ENCODE data around the gene SLMAP.

SLMAP gene

DNA sequence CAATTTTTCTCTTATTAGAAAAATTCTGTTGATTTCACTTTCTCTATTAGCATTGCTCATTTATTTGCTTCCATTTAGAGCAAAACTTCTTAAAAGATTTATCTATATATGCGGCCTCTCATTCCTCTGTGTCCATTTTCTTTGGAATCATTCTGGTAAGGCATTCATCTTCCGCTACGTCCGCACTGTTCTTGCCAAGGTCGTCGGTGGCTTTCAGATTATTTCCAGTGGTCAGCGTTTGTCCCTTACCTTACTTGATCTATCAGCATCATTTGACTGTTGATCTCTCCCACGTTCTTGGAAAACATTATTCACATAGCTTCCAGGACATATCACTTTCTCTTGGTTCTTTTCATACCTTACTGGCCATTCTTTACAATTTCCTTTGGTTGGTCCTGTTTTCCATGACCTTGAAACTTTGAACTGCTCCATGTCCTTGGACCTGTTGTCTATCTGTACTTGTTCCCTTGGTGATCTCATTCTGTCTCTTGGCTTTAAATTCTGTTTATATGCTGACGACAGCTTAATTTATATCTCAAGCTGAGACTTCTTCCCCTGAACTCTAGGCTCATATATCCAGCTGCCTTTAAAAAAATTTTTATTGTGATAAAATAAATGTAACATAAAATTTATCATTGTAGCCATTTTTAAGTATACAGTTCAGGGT is 54.5 kb downstream of the SLMAP start:
- DNase-seq (ENCODE audit: low read depth in 1 of 2, low spot score in 1 of 2), result no peak
- H3K27me3 ChIP-seq (ENCODE audit: insufficient read depth, poor library complexity, severe bottlenecking), result no peaks in the 10 kb centered on the region
- TF ChIP-seq SPI1 (IDR thresholded peaks at IDR 0.05; ENCODE audit: borderline replicate concordance, low read depth), result no peak
- no peak for TF ChIP-seq POLR2AphosphoS5 (IDR thresholded peaks at IDR 0.05; ENCODE audit: low read depth)
- TF ChIP-seq, protein P1, sequence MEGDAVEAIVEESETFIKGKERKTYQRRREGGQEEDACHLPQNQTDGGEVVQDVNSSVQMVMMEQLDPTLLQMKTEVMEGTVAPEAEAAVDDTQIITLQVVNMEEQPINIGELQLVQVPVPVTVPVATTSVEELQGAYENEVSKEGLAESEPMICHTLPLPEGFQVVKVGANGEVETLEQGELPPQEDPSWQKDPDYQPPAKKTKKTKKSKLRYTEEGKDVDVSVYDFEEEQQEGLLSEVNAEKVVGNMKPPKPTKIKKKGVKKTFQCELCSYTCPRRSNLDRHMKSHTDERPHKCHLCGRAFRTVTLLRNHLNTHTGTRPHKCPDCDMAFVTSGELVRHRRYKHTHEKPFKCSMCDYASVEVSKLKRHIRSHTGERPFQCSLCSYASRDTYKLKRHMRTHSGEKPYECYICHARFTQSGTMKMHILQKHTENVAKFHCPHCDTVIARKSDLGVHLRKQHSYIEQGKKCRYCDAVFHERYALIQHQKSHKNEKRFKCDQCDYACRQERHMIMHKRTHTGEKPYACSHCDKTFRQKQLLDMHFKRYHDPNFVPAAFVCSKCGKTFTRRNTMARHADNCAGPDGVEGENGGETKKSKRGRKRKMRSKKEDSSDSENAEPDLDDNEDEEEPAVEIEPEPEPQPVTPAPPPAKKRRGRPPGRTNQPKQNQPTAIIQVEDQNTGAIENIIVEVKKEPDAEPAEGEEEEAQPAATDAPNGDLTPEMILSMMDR (IDR thresholded peaks at IDR 0.05; ENCODE audit: insufficient read depth, low read length), result no peak
- TF ChIP-seq, protein P2, sequence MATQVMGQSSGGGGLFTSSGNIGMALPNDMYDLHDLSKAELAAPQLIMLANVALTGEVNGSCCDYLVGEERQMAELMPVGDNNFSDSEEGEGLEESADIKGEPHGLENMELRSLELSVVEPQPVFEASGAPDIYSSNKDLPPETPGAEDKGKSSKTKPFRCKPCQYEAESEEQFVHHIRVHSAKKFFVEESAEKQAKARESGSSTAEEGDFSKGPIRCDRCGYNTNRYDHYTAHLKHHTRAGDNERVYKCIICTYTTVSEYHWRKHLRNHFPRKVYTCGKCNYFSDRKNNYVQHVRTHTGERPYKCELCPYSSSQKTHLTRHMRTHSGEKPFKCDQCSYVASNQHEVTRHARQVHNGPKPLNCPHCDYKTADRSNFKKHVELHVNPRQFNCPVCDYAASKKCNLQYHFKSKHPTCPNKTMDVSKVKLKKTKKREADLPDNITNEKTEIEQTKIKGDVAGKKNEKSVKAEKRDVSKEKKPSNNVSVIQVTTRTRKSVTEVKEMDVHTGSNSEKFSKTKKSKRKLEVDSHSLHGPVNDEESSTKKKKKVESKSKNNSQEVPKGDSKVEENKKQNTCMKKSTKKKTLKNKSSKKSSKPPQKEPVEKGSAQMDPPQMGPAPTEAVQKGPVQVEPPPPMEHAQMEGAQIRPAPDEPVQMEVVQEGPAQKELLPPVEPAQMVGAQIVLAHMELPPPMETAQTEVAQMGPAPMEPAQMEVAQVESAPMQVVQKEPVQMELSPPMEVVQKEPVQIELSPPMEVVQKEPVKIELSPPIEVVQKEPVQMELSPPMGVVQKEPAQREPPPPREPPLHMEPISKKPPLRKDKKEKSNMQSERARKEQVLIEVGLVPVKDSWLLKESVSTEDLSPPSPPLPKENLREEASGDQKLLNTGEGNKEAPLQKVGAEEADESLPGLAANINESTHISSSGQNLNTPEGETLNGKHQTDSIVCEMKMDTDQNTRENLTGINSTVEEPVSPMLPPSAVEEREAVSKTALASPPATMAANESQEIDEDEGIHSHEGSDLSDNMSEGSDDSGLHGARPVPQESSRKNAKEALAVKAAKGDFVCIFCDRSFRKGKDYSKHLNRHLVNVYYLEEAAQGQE (IDR thresholded peaks at IDR 0.05; ENCODE audit: insufficient replicate concordance, low read depth), result no peak
- no peak for TF ChIP-seq GABPA (IDR thresholded peaks at IDR 0.05; ENCODE audit: low read depth)
- no peak overlapping the region for H3K27ac ChIP-seq (replicated peaks)
- H3K4me3 ChIP-seq (replicated peaks; ENCODE audit: insufficient read depth, low read length), result no peak overlapping the region

- TF ChIP-seq, protein P2 (IDR thresholded peaks at IDR 0.05; ENCODE audit: insufficient replicate concordance, low read depth), result no peak
- peak; percentile 47; the same call in 1 of the 2 replicates for TF ChIP-seq SPI1 (IDR thresholded peaks at IDR 0.05; ENCODE audit: borderline replicate concordance, low read depth)
- Histone ChIP-seq H3K27ac (replicated peaks) (no peak overlapping the region), H3K4me3 (replicated peaks; ENCODE audit: insufficient read depth, low read length) (no peak overlapping the region), H3K27me3 (ENCODE audit: insufficient read depth, poor library complexity, severe bottlenecking) (no peaks in the 10 kb centered on the region)
- peak in 1 of 2 experiments; percentile 38 for DNase-seq (ENCODE audit: low read depth in 1 of 2, low spot score in 1 of 2)
These were observed 58.9 kb downstream of the SLMAP start for GRCh38 chr3:57815036-57815435.

DNA sequence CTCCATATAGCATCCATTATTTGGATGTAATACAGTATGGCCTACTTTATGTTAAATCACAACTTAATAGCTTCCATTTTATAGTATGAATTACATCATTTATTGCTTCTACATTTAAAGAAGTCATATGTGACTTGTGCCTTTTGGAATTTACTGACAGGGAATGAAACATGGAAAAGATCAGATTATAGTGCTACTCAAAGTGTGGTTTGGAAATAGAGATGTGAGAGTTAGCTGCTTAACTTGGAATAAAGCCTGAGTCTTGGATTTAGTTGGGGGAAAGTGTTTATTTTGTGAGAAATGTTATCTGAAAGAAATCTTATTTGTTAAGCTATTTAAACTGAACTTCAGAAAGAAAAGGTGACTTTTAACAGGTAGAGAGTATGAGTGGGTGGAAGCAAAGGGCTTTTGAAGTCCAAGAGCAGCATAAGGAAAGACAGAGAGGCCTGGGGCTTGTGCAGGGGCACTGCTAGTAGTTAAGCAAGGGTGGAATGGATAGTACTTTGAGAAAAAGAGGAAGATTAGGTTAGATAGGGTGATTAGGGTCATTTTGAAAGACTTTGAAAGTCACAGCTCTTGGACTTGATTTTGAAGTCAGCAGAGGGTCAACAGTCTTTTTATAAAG is 60.5 kb downstream of the SLMAP start:
- TF ChIP-seq, protein P1 (IDR thresholded peaks at IDR 0.05; ENCODE audit: insufficient read depth, low read length), result no peak
- TF ChIP-seq, protein P2 (IDR thresholded peaks at IDR 0.05; ENCODE audit: insufficient replicate concordance, low read depth), result no peak
- TF ChIP-seq SPI1 (IDR thresholded peaks at IDR 0.05; ENCODE audit: borderline replicate concordance, low read depth), result no peak
- DNase-seq (ENCODE audit: low read depth in 1 of 2, low spot score in 1 of 2), result peak in 1 of 2 experiments; percentile 44
- Histone ChIP-seq H3K27me3 (ENCODE audit: insufficient read depth, poor library complexity, severe bottlenecking) (no peaks in the 10 kb centered on the region), H3K27ac (replicated peaks) (no peak overlapping the region), H3K4me3 (replicated peaks; ENCODE audit: insufficient read depth, low read length) (no peak overlapping the region)

All from HL-60 (cell line).